ENCODE data around the gene HACD2.

- TF ChIP-seq POLR2A (IDR thresholded peaks at IDR 0.05; ENCODE audit: low read depth, low read length) = no peak
- TF ChIP-seq POLR2AphosphoS5 (IDR thresholded peaks at IDR 0.05; ENCODE audit: insufficient read depth, low read depth, low read length) = no peak
Observed at GRCh38 chr3:123621186-123621849, 36.5 kb upstream of the HACD2 start.

Data from endothelial cell of umbilical vein (primary cell).